Loucy (cell line): ENCODE data around the gene MYO5B.

Experiments
- CTCF ChIP-seq: fragments of 200-600 bp; sonication (generic); conservative IDR thresholded peaks from 2 replicates; pipeline ENCODE4 v1.5.1; 2014; ENCODE audit warnings: mild to moderate bottlenecking, antibody characterized with exemption, low read length
- EZH2phosphoT487 ChIP-seq: fragments of 200-600 bp; IDR thresholded peaks from 2 replicates; pipeline ENCODE4 v1.6.1; 2018; ENCODE audit warnings: antibody characterized with exemption, mild to moderate bottlenecking, moderate library complexity, borderline replicate concordance

- TF ChIP-seq CTCF (no peak), EZH2phosphoT487 (no peak)
Observed at GRCh38 chr18:49963217-49963616, 231.7 kb downstream of the MYO5B start.
